HG03095 (cell line): Measurements from ENCODE around the gene CFAP410.
A peak's percentile ranks its signal among the peaks of the same experiment; 100 is the strongest.

Source experiments
- ATAC-seq: cut with Tn5 transposase; IDR thresholded peaks from one replicate; pipeline ENCODE4 v1.9.1; 2021; ENCODE audit warnings: moderate library complexity; ENCODE audit not compliant: unreplicated experiment

The CFAP410 gene

DNA sequence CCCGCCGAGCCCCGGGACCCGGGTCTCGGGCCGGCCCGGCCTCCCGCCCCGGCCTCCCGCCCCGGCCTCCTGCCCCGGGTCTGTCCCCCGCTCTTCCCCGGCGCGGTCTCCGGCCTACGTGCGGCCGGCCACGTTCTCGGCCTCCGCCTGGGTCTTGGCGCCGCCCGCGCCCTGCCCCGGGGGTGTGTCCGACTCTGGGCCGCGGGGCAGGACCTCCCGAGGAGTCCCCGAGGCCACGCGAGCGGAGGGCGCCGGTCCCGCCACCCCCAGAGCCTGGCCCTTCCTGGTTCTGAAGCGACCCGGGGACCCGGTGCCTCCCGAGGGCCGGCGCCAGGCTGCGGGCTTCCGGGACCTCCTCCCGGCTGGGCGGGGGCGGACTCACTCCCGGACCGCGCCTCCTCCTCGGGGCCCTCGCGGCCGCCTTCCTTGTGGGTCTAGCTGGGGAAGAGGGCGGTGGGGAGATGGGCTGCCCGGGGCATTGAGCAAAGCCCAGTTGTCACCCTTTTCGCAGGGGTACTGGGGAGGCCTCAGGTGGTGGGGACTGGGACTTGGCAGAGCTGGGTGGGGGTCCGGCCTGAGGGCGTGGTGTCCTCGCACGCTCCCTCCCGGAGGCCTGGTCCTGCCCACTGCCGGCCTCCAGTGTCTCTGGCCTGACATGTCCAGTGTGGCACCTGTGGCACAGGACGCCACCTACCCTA is 38.8 kb downstream of the CFAP410 start:
- ATAC-seq, result peak; percentile 33

- ATAC-seq, result peak; percentile 42
Observed at GRCh38 chr21:44299458-44300261, 39.5 kb downstream of the CFAP410 start, which contains the start of gene PFKL. Gene PFKL (plus strand): TSS chr21:44300053. CDS start chr21:44300106, 53 bp downstream.

- no peak for ATAC-seq
Observed at GRCh38 chr21:44299085-44299457, 40.1 kb downstream of the CFAP410 start.

DNA sequence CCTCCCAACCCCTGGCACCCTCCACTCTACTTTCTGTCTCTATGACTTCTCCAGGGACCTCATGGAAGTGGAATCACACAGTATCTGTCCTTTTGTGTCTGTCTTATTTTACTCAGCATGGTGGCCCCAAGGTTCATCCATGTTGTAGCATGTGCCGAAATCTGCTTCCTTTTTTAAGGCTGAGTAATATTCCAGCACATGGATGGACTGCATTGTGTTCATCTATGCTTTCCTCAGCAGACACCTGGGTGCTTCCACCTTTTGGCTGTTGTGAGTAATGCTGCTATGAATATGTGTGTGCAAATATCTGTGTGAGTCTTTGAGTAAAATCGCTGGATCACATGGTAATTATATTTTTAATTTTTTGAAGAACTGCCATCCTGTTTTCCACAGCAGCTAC is 40.9 kb downstream of the CFAP410 start:
- ATAC-seq, result no peak

GRCh38 chr21:44297525-44298290 is 41.5 kb downstream of the CFAP410 start:
- no peak for ATAC-seq

GRCh38 chr21:44296916-44297315 is 42.3 kb downstream of the CFAP410 start:
- ATAC-seq, result no peak

DNA sequence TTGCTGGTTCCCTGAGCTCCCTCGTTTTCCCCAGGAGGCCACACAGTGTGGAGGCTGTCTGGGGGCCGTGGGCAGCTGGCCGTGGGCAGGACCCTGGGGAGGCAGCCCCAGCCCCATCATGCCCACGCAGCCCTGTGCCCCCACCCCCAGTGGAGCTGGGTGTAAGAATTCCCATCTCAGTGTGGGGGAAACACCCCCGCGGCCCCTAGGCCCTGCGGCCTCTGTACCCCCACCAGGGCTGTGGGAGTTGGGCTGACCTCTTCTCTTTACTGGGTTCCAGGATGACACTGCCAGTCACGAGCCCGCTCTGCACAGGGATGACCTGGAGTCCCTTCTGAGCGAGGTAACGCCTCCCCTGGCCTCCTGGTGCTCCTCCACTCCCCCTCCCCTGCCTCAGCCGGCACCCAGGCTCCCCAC is 43.1 kb downstream of the CFAP410 start:
- ATAC-seq, result no peak

DNA sequence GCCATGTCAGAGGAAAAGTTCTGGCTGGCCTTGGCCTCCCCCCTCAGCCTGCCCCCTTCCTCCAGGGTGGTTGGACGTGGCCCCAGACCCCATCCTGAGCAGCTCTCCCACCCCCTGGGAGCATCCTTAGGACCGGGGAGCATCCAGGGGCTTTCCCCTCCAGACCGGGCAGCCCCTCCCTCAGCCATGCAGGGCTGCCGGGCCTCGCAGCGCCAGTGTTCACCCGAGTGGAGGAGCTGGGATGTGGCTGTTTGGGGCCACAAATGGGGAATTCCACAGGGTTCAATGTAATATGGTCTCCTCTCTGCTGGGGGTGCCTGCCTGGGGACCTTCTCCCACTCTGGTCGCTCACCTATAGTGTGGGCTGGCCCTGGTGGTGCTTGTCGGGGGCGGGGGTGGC is 43.5 kb downstream of the CFAP410 start:
- no peak for ATAC-seq

DNA sequence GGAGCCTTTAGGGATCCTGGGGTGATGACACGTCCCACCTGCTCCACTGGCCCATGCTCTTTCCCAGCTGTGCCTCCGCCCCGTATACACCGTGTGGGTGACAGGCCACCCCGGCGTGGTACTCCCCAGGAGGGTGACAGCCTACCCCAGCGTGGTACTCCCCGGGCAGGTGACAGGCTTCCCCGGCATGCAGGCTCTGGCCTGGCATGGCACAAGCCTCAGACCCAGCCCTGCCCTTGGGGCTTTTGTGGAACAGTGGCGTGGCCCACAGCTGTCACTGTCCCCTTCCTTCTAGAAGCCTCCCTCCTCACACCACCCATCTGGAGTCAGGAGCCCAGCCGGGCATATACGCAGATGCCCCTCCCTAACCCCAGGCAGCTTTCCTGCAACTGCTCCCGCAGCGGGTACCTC is 44.0 kb downstream of the CFAP410 start:
- ATAC-seq, result no peak

DNA sequence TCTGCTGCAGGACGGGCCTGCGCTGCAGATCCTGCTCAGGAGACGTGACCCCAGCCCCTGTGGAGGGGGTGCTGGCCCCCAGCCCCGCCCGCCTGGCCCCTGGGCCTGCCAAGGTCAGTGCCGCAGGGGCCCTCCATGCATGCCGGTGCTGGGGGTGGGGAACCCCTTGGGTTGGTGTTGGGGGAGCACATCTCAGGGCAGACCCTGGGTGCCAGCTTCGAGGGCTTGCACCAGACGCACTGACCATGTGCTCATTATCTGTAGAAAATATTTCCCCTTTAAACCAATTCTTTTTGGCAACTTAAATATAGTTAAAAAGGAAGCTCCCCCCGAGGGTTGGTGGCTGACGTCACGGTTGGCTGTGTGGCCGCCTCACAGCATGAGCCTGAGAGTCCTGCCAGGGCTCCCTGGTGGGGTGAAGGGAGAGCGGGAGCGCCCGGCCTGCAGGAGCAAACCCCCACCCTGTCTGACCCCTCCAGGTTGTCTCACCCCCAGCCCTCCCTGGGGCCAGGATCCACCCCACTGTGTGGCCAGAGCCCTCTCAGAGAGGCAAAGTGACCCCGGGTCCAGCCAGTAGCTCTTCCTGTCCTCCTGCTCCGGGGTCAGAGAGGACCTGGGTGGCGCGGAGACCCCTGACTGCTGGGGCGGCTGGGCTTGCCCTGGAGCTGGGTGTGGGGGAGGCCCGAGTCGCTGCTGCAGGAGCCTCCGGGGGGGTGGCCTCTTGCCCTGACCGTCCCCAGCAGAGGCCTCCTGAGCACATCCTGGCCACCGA is 44.6 kb downstream of the CFAP410 start:
- no peak for ATAC-seq

DNA sequence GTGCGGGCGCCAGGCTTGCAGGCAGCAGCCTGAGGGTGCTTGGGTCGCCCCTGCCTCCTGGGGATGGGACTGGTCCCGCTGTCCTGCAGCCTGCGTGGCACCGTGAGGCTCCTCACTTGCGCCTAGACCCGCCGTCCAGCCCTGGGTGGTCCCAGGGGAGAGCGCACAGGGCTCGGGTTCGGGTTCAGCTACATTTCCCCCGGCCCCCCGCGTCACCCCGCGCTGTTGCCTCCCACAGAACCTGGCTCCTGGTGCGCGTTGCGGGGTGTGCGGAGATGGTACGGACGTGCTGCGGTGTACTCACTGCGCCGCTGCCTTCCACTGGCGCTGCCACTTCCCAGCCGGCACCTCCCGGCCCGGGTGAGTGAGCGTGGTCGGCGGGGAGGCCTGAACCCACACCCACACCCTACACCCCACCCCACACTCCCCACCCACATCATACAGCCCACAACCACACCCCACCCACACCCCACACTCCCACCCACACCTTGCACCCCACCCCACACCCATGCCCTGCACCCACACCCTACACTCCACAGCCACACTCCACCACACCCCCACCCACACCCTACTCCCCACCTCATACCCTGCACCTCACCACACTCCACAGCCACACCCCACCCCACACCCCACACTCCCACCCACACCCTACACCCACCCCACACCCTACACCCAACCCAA is 45.5 kb downstream of the CFAP410 start:
- no peak for ATAC-seq

- ATAC-seq, result no peak
Observed at GRCh38 chr21:44292812-44293195, 46.4 kb downstream of the CFAP410 start.

GRCh38 chr21:44291936-44292811 is 47.0 kb downstream of the CFAP410 start:
- no peak for ATAC-seq

DNA sequence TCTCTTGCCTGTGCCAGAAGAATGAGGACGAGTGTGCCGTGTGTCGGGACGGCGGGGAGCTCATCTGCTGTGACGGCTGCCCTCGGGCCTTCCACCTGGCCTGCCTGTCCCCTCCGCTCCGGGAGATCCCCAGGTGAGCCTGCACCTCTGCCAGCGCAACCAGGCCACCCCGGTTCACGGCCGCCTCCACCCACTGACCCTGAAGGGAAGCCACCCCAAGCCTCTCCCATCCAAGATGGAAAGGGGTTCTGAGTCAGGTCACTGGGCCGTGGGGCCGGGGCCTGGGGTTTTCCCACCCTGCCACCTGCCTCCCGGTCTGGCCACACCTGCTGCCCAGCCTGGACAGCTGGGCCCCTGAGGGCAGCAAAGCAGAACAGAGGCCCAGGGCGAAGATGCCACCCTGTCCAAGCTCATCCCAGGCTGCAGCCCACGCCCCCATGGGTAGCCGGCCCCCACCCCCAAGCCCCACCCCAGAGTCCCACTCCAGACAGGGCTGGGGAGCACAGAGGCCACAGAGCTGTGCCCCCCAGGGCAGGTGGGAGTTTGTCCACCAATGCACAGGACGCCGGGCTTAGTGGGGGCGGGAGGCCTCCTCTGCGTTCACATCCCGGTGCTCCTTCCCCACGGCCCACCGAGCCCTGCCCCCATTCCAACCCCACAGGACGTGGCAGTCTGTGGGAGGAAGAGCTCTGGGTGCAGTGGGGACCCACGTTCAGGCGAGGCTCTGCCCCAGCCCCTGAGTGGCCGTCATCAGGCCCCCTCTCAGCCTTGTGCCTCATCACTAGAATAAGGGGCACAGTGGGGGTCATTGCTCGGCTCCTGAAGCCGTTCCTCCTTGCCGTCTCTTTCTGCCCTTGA is 47.9 kb downstream of the CFAP410 start:
- no peak for ATAC-seq

- no peak for ATAC-seq
Observed at GRCh38 chr21:44290327-44291077, 48.7 kb downstream of the CFAP410 start.

DNA sequence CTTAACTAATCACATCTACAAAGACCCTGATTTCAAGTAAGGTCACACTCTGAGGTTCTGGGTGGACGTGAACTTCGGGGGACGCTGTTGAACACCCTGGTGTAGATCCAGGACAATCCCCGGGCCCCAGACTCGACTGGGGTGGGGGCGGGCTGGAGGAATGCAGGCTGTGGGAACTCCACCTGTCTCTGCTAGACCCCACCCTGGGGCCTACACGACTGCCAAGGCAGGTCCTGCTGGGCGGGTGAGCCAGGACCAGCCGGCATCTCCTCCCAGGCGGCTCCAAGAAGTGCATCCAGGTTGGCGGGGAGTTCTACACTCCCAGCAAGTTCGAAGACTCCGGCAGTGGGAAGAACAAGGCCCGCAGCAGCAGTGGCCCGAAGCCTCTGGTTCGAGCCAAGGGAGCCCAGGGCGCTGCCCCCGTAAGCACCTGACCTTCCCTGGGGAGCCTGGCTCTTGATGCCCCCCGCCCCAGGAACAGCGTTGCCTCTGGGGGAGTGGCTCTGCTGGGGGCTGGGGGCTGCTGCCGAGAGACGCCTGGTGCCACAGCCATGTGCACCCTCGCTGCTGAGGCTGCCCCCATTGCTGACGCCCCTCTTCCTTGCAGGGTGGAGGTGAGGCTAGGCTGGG is 49.7 kb downstream of the CFAP410 start:
- no peak for ATAC-seq
